ENCODE results near the gene MFRP.
"Not testable (repeated sequence)": the region's sequence is repeated elsewhere in the genome, so short reads cannot be mapped to it uniquely, and the experiment has no call there.

Gene MFRP

DNA sequence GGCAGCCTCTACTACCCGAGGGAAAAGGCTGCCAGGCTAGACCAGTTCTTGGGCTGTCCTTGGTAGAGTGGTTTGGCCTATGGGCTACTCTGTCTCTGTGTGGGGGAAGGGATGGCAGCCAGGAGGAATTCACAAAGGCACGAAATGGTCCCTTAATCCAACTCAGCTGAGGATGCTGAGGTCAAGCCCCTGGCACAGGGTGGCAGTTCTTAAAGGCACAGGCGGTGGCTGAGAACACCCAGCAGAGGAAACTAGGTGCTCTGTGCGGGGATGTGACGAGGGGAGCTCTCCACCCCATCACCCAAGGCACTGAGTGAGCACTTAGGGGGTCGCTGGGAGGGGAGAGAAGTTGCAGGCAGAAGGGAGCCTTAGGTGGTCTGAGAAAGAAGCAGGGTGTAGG is at the start of gene MFRP:
Gene MFRP (minus strand): TSS at position 101 of the 400 bp plus-strand sequence. CDS start 192 bp downstream, outside the sequence.
- no peak for DNase-seq (ENCODE audit: low spot score)

GRCh38 chr11:119391275-119391674 is 44.8 kb upstream of the MFRP start:
- no peak for DNase-seq (ENCODE audit: low spot score)

DNA sequence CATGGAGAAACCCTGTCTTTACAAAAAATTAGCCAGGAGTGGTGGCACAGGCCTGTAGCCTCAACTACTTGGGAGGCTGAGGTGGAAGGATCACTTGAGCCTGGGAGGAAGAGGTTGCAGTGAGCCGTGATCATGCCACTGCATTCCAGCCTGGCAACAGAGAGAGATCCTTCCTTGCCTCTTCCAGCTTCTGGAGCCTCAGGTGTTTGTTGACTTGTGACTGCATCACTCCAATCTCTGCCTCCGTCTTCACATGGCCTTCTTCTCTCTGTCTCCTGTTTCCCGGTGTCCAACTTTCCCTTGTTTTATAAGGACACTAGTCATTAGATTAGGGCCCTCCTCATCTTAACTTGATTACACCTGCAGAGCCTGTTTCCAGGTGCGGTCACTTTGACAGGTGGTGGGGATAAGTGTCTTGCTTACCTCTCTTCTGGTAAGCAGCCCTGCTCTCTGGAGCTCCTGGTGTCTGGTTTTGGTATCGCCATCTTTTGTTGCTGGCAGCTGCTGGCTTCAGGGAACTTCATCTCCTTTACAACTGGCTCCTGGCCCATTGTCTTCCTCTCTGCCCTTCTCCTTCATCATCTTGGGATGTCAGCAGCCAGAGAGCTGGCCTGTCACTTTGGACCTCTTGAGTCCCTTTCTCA is 43.2 kb upstream of the MFRP start:
- DNase-seq (ENCODE audit: low spot score): peak; percentile 32

DNA sequence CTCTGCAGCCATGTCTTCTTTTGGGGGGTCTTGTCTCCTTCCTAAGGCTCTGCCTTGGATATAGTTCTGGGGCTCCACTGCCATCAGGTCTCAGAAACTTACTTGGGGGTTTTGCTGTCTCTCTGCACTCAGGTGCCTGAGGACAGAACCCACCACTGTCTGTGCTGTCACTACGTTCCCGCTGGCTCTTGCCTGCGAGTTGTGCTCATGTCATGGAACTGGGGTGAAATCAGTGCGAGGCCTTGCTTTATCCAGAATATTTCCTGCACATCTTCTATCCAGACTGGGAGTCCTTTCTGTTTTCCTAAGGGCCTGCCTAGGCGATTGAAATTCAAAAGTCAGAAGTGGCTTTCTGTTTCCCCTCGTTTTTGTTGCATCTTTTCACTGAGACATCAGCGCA is 41.6 kb upstream of the MFRP start:
- DNase-seq (ENCODE audit: low spot score): peak; percentile 1

DNA sequence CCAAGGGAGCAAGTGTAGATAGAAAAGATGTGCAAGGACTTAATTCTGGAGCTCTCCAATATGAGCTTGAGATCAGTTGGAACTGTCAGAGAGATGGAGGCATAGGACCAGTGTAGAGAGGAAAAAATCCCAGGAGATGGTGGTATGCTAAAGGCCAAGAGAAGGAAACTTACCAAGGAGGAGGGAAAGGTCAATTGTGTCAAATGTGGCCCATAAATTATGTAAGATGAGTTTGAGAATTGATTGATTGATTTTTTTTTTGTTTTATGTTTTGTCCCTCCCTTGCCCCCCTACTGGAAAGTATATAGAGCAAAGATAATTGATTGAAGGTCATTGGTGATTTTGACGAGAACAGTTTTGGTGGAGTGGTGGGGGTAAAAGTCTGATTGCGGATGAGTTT is 37.8 kb upstream of the MFRP start:
- DNase-seq (ENCODE audit: low spot score): no peak

GRCh38 chr11:119382513-119382912 is 36.0 kb upstream of the MFRP start:
- not testable (repeated sequence) for DNase-seq (ENCODE audit: low spot score)

GRCh38 chr11:119382101-119382500 is 35.6 kb upstream of the MFRP start:
- no peak for DNase-seq (ENCODE audit: low spot score)

DNA sequence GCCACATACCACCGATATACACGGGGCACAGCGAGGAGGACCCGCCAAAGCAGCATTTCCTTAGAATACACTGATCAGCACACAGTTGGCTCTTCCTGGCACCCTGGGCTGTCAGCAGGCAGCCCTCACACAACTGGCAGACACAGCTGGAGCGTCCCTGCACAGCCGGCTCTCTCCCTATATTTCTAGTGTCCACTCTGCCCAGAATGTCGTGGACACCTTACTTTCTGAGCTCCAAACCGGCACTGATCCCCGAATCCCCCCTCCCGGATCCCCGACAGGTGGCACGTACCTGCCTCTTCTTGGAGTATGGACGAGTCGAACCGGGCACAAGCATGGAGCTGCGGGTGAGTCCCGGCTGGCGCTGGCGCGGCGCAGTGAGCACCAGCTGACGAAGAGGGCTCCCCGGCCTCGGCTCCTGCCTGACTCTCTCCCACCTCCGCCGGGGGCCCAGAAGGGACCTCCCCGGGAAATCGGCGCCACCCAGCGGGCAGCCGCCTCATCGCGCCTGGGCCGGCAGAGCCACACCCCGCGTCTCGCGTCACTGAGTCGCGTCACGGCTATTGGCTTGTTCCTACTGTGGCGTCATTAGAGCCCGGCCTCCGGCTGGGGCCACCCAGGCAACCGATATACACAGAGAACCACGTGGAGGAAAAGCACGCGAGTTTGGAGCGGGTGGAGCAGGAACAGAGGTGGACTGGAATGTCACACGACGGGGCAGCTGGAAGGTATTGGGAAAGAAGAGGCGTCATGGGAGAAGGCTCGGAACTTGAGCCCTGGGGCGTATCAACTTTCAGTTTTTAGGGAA is 34.9 kb upstream of the MFRP start, which contains the start of gene USP2:
Gene USP2 (minus strand): TSS at position 510 of the 808 bp plus-strand sequence. CDS start 8,210 bp downstream, outside the sequence.
- DNase-seq (ENCODE audit: low spot score): peak; percentile 97

- DNase-seq (ENCODE audit: low spot score): no peak
Measured at GRCh38 chr11:119380827-119381180, 34.3 kb upstream of the MFRP start.

GRCh38 chr11:119380160-119380826 is 33.8 kb upstream of the MFRP start:
- DNase-seq (ENCODE audit: low spot score): no peak

- DNase-seq (ENCODE audit: low spot score): no peak
Measured at GRCh38 chr11:119378851-119379465, 32.5 kb upstream of the MFRP start.

GRCh38 chr11:119377961-119378667 is 31.6 kb upstream of the MFRP start:
- DNase-seq (ENCODE audit: low spot score): no peak

GRCh38 chr11:119377112-119377901 is 30.8 kb upstream of the MFRP start:
- no peak for DNase-seq (ENCODE audit: low spot score)

- DNase-seq (ENCODE audit: low spot score): no peak
Measured at GRCh38 chr11:119376197-119376847, 29.8 kb upstream of the MFRP start.

DNA sequence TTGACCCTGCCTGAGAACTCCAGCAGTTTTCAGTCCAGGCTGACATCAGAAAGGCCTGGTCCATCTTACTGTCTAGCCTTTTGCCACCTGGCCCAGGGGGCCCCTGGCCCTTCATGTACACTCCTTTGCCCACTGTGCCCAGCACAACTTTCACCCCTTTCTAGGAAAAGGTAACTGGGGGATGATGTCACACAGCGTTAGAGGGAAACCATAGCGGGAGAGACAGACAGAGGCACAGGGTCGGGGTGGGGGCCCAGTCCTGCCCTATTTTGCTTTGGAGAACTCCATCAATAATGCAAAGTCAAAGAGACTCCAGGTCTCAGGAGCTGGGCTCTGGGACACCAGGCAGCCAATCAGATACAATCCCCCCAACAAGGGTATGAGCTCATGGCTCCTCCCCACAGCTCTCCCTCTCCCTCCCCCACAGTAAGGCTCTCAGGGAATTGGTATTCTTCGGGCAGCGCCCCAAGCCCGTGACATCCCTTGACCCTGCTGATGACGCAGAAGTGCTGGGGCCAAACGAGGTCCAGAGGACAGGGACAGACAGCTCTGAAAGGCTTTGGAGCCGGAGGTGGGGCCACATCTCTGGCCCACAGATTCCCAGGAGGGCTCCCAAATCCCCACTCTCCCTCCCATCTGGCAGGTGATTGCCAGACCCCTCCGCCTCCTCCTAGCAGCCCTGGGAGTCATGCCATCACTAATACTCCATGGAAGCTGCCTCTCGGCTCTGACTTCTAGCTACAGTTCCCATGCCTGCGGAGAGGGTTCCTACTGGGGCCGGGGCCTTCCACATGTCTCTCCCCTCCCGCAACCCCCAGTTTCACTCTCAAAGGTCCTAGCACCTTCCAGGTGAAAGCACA is 29.1 kb upstream of the MFRP start:
- peak; percentile 77 for DNase-seq (ENCODE audit: low spot score)

DNA sequence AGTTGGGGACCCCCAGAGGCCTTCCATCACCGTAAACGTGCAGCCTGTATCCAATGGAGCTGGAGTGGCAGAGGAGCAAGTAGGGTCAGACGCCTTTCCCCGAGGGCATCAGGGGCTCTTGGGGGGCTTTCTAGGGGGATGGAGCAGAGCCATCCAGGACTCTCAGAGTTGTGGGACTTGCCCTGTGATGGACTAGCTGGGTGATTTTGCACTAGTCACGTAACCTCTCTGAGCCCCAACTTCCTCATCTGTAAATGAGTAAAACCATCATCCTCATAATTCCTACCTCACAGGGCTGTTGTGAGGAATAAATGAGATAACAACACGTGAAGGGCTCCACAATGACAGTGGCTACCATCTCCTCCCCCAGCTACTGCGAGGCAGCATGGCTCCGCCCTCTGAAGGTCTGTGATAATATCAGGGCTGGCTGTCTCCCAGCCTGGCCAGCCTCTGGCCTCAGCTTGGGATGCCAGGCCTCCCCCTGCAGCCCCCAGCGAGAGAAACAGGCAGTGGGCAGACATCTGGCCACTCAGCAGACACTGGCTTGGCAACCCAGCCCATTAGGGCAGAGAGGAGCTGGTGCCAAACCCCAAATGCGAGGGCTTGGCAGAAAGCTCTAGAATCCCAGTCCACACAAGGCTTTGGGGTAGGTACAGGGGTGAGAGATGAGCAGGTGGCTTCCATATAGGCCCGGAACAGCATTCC is 28.3 kb upstream of the MFRP start:
- no peak for DNase-seq (ENCODE audit: low spot score)

DNA sequence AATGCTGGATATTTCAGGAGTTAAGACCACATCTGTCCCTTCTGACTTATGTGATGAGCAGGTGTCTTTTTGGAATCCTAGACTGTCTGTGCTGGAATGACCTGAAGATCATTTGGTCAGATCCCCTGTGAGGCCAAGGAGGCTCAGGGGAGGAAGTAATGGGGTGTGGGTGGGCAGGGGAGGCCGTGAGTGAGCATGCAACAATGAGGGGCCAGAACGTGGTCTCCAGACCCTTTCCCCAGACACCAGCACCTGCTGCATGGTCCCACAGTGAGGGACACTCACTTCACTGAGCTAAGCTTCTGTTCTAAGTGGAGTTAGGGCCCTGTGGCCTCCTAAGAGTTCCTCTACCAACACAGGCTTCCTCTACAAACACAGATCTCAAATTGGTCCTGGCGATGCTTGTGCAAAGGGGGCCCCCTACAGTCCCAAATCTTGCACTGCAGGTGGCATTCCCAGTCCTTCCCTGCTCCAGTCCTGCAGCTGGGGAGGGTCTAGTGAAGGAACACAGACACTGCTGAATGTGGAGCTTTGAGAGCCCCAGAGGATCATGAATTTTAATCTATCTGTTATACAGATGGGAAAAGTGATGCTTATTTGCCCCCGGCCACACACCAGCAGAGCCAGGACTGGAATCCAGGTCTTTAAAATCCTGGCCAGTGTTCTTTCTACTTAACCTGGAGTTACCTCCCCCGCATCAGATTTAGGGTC is 27.6 kb upstream of the MFRP start:
- peak; percentile 80 for DNase-seq (ENCODE audit: low spot score)
